Mesothelial cell of epicardium (in vitro differentiated cells): ENCODE measurements around the gene ADCY2. TPM values are rescaled to one million over a fixed set of nuclear protein-coding genes. Genes with fewer than 3 reads are reported as not detected.

Experiments
- DNase-seq, 2 experiments: peaks; one replicate each; pipeline ENCODE4 v3.0.0; 2021; ENCODE audit warnings: low spot score in 2 of 2; ENCODE audit not compliant: unreplicated experiment in 2 of 2
- H3K27ac Mint-ChIP-seq: 2 replicates; pipeline ENCODE4 v1.8.0; 2021; ENCODE audit warnings: mixed read lengths
- H3K27me3 Mint-ChIP-seq: 2 replicates; pipeline ENCODE4 v1.8.0; 2021; ENCODE audit warnings: low read depth, mixed read lengths
- H3K36me3 Mint-ChIP-seq: 2 replicates; pipeline ENCODE4 v1.8.0; 2021; ENCODE audit warnings: mixed read lengths
- H3K4me1 Mint-ChIP-seq: 2 replicates; pipeline ENCODE4 v1.8.0; 2021; ENCODE audit warnings: mixed read lengths
- H3K4me3 Mint-ChIP-seq: 2 replicates; pipeline ENCODE4 v1.8.0; 2021; ENCODE audit warnings: mild to moderate bottlenecking, moderate library complexity, mixed read lengths
- H3K9me3 Mint-ChIP-seq: 2 replicates; pipeline ENCODE4 v1.8.0; 2021; ENCODE audit warnings: mixed read lengths
- total RNA-seq: library from RNA; stranded (reverse); gene quantifications from 3 replicates; pipeline ENCODE4 v1.2.1, GENCODE V29; 2021
- TF ChIP-seq, protein P1 (sequence below): fragments of 200-600 bp; sonication (generic); IDR thresholded peaks from one replicate; pipeline ENCODE4 v1.5.0; 2021; ENCODE audit warnings: antibody characterized with exemption; ENCODE audit not compliant: unreplicated experiment

Gene ADCY2
- total RNA-seq, 1 donor from 2014 or later = 3.0 TPM

DNA sequence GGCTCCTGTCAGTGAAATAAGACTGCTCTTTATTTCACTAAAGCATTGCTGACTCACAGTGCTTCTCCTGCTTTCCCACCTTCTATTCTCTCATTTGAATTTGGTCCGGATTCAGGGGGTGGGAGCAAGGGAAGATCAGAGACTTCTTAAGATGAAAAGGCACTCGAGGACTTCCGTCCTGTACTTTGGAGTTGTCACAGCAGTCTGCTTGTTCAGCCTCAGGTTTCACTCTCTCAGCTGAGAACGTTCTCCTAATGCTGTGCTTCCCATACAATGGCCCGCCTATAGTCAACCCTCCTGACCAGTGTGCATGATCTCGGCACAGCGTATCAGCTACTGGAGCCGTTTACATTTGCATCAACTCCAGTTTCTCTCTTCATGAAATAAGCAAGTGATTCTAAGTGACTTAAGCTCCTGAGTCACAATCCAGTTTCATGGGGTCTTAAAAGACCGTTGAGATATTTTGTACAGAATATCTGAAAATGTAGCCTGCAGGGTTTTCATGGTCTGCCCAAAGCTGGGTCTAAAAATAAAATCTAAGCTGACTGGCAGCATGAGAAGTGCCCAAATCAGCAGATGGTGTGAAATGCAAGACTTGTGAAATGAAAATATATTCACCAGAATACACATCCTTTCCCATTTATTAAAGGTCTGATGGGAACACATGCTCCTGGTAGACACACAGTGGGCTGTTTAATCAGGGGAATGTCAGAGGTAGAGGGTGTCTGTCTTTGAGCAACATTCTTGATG is 145.0 kb downstream of the ADCY2 start:
- Mint-ChIP-seq H3K4me1 (no peaks in the 10 kb centered on the region), H3K9me3 (no peaks in the 10 kb centered on the region), H3K27me3 (peaks cover 1% of the 10 kb centered on the region), H3K4me3 (no peak overlapping the region), H3K36me3 (no peaks in the 10 kb centered on the region), H3K27ac (no peak overlapping the region)
- TF ChIP-seq, protein P1, sequence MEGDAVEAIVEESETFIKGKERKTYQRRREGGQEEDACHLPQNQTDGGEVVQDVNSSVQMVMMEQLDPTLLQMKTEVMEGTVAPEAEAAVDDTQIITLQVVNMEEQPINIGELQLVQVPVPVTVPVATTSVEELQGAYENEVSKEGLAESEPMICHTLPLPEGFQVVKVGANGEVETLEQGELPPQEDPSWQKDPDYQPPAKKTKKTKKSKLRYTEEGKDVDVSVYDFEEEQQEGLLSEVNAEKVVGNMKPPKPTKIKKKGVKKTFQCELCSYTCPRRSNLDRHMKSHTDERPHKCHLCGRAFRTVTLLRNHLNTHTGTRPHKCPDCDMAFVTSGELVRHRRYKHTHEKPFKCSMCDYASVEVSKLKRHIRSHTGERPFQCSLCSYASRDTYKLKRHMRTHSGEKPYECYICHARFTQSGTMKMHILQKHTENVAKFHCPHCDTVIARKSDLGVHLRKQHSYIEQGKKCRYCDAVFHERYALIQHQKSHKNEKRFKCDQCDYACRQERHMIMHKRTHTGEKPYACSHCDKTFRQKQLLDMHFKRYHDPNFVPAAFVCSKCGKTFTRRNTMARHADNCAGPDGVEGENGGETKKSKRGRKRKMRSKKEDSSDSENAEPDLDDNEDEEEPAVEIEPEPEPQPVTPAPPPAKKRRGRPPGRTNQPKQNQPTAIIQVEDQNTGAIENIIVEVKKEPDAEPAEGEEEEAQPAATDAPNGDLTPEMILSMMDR = no peak
- no peak for DNase-seq

DNA sequence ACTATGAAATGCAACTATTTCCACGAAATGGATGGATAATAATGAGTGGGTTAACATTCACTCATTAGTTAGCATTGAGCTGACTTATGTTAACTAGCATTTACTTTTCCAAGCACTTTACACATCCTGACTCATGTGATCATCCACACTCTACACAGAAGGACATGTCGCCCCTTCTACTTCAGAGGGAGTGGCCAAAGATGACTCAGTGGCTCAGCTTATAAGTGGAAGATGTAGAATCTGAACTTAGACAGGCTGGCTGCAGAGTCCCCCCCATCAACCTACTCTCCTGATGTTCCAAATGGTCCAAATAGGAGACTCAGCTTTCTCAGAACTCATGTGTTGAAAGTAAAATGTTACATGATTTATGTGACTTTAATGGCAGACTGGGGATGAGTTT is 146.0 kb downstream of the ADCY2 start:
- H3K4me1 Mint-ChIP-seq = no peaks in the 10 kb centered on the region
- H3K36me3 Mint-ChIP-seq = no peaks in the 10 kb centered on the region
- no peak for DNase-seq
- TF ChIP-seq, protein P1 = no peak
- no peaks in the 10 kb centered on the region for H3K9me3 Mint-ChIP-seq
- H3K27ac Mint-ChIP-seq = no peak overlapping the region
- peaks cover 1% of the 10 kb centered on the region for H3K27me3 Mint-ChIP-seq
- H3K4me3 Mint-ChIP-seq = no peak overlapping the region

DNA sequence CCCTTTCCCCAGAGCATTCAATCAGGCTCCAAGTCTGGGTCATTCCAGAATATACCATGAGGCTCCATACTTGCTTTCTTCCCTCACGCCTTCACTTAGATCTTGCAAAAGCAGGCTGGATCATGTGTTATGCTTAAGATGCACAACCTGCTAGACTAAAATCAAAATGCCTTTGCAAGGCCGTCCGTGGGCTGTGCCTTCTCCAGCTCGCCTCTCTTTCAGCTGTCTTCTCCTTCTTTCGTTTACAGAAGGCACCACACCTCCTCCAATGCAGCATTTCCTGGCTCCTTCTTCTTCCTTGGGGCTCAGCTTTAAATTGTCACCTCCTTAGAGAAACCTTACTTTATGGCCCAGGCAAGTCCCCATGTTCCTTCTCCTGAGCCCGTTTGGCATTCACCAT is 150.6 kb downstream of the ADCY2 start:
- H3K4me1 Mint-ChIP-seq = peaks cover 4% of the 10 kb centered on the region
- H3K36me3 Mint-ChIP-seq = no peaks in the 10 kb centered on the region
- no peak overlapping the region for H3K4me3 Mint-ChIP-seq
- TF ChIP-seq, protein P1 = no peak
- peaks cover 1% of the 10 kb centered on the region for H3K27me3 Mint-ChIP-seq
- H3K27ac Mint-ChIP-seq = no peak overlapping the region
- no peak for DNase-seq
- no peaks in the 10 kb centered on the region for H3K9me3 Mint-ChIP-seq

DNA sequence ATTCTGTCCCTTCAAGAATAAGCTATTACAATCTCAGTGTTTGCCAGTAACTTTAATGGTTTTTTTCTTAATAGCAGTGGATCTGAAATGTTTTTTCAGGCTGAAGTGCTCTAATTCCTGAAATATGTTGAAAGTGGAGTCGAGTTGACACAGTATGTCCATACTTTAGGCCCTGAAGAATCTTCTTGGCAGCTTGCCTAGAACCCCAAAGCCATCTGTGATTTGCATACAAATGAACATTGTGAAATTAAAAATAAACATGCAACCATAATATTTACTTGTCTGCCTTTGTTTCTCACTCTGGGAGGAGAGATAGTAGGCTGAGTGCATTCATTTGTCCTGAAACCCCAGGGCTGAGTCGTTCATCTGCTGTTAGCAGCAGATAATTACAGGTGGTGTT is 152.7 kb downstream of the ADCY2 start:
- Mint-ChIP-seq H3K4me3 (no peak overlapping the region), H3K27ac (no peak overlapping the region), H3K36me3 (no peaks in the 10 kb centered on the region), H3K4me1 (peaks cover 4% of the 10 kb centered on the region), H3K9me3 (no peaks in the 10 kb centered on the region), H3K27me3 (peaks cover 1% of the 10 kb centered on the region)
- no peak for DNase-seq
- TF ChIP-seq, protein P1 = no peak

DNA sequence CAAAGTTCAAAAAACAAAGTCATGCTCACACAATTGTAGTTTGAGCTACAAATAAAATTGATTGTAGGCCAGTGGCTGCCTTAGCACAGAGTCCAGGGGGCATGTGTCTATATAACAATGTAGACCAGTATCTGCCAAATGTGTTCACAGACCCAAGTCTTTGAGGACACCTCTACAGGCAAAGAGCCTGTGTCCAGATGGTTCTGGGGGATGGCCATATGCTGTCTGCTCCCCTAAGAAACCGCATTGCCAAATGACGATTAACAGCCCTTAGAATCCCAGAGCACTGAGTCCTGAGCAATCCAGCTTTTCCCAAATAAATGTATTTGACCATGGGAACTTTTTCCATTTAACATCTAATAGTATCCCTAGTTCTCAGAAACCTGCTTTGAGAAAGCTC is 169.6 kb downstream of the ADCY2 start:
- H3K36me3 Mint-ChIP-seq = no peaks in the 10 kb centered on the region
- no peaks in the 10 kb centered on the region for H3K4me1 Mint-ChIP-seq
- no peaks in the 10 kb centered on the region for H3K9me3 Mint-ChIP-seq
- no peak for DNase-seq
- H3K4me3 Mint-ChIP-seq = no peak overlapping the region
- no peak overlapping the region for H3K27ac Mint-ChIP-seq
- peaks cover 1% of the 10 kb centered on the region for H3K27me3 Mint-ChIP-seq
- TF ChIP-seq, protein P1 = no peak
